Ovary (tissue), 10 donors: Measurements from ENCODE around the gene SMIM1. TPM values are rescaled to one million over a fixed set of nuclear protein-coding genes. Genes with fewer than 3 reads are reported as not detected.
"Not testable (repeated sequence)": the region's sequence is repeated elsewhere in the genome, so short reads cannot be mapped to it uniquely, and the experiment has no call there.

ENCODE experiments used
- DNase-seq, 5 donors: peaks; one replicate each; pipeline ENCODE4 v3.0.0-alpha.2; 2019 to 2020
- H3K27ac ChIP-seq, 2 donors: fragments of 200-600 bp; one replicate each; pipeline versions ENCODE4 v1.5.1 to v1.8.0; 2019 to 2022
- H3K27me3 ChIP-seq: fragments of 200-600 bp; one replicate; pipeline ENCODE4 v1.8.0; 2022
- H3K36me3 ChIP-seq: fragments of 200-600 bp; sonication (generic); one replicate; pipeline ENCODE4 v1.5.1; 2019
- H3K4me1 ChIP-seq: one replicate; pipeline ENCODE4 v1.8.1; 2013; ENCODE audit warnings: mild to moderate bottlenecking, moderate library complexity; ENCODE audit not compliant: insufficient read depth
- H3K4me3 ChIP-seq: fragments of 200-600 bp; sonication (generic); one replicate; pipeline ENCODE4 v1.5.1; 2017
- H3K9me3 ChIP-seq, 2 donors: fragments of 200-600 bp in 1 of 2; sonication (generic) in 1 of 2; one replicate each; pipeline versions ENCODE4 v1.5.1 to v1.8.1; 2013 to 2019; ENCODE audit warnings: mild to moderate bottlenecking in 1 of 2, moderate library complexity in 1 of 2
- CTCF ChIP-seq, 3 donors: fragments of 450-650 bp in 2 of 3; fragments of 200-600 bp in 1 of 3; IDR thresholded peaks; one replicate each; pipeline versions ENCODE4 v1.5.1 to v1.8.0; 2016 to 2022; ENCODE audit warnings: antibody characterized with exemption in 3 of 3, mild to moderate bottlenecking in 1 of 3
- EP300 ChIP-seq: sonication (generic); formaldehyde crosslinking; IDR thresholded peaks from one replicate; pipeline ENCODE4 v1.6.1; 2017; ENCODE audit warnings: antibody characterized with exemption
- POLR2A ChIP-seq: fragments of 450-650 bp; IDR thresholded peaks from one replicate; pipeline ENCODE4 v1.6.1; 2017; ENCODE audit warnings: antibody characterized with exemption, mild to moderate bottlenecking, moderate library complexity
- WGBS, 3 donors: extraction: QIAGEN DNeasy Blood & Tissue Kit in 1 of 3; methylation state at CpG; one replicate each; pipeline versions ENCODE4 v1.1.5 to v1.1.7; 2013 to 2017; 5-methylcytosine and 5-hydroxymethylcytosine counted together
- intact Hi-C, 4 donors: fragments of 100-400 bp; cut with DNase I; formaldehyde crosslinking; loops; one replicate each; pipeline versions ENCODE4 v1.11.0 to v1.15.1; 2022 to 2023
- long read RNA-seq, 3 donors: library from polyadenylated mRNA in 2 of 3; unstranded in 2 of 3; transcript quantifications; one replicate each; pipeline ENCODE4 v2.0.0 and lab custom pipeline, GENCODE V29; 2021 to 2026
- polyA plus RNA-seq, 2 donors: library from polyadenylated mRNA; stranded (reverse); fragments of 200-250 nt in 1 of 2; fragments of 350-450 nt in 1 of 2; fragmentation: Illumina TruSeq in 1 of 2; extraction: RNeasy Lipid Tissue Mini Kit (QIAGEN cat#74804) in 1 of 2; gene quantifications; one replicate each; pipeline ENCODE4 v1.2.3, GENCODE V29; 2013 to 2014
- total RNA-seq, 7 donors: library from RNA; depleted of rRNA in 2 of 7; stranded (reverse); fragments of >200 nt in 2 of 7; fragmentation: NEBNext Ultra II Directional in 3 of 7; extraction: Animal tissue kit (Norgen Biotek cat#: 25700) in 3 of 7; gene quantifications; one replicate each; pipeline versions ENCODE4 v1.1.0 to v1.2.4, GENCODE V29; 2016 to 2023
- donor health status: DM: no; HTN: no; CAD: no; lungs with moderate emphysema.
- donor health status: DM: no; HTN: no; CAD: no.
- donor health status: Bipolar disorder and iron deficiency.
- donor health status: DM: yes; HTN: yes; CAD: no.
- donor health status: DM: no; HTN: no; CAD: no.
- donor health status: DM: yes; HTN: yes; CAD: no.

SMIM1 gene
- 10 to 100 TPM in 6 of 7 donors, 1 to 10 TPM in 1; 7.1 to 22.1 (median 21.4) TPM for total RNA-seq
- polyA plus RNA-seq = 10 to 100 TPM in 1 of 2 donors, not detected in 1; 10.7 TPM
- long read RNA-seq, donor 1, partial matches to known transcripts = 1 of 2 reads
- long read RNA-seq, donor 1, other reads (novel, unspliced or antisense) = 0 of 2 reads
- long read RNA-seq, donor 2, transcript SMIM1-204 (4 exons, 446 nt) = major isoform, 11 of 30 reads
- long read RNA-seq, donor 2, transcript SMIM1-201 (4 exons, 547 nt) = minor isoform, 8 of 30 reads
- long read RNA-seq, donor 2, partial matches to known transcripts = 11 of 30 reads
- long read RNA-seq, donor 2, other reads (novel, unspliced or antisense) = 0 of 30 reads
- long read RNA-seq, donor 3, partial matches to known transcripts = 2 of 6 reads
- long read RNA-seq, donor 3, other reads (novel, unspliced or antisense) = 0 of 6 reads

DNA sequence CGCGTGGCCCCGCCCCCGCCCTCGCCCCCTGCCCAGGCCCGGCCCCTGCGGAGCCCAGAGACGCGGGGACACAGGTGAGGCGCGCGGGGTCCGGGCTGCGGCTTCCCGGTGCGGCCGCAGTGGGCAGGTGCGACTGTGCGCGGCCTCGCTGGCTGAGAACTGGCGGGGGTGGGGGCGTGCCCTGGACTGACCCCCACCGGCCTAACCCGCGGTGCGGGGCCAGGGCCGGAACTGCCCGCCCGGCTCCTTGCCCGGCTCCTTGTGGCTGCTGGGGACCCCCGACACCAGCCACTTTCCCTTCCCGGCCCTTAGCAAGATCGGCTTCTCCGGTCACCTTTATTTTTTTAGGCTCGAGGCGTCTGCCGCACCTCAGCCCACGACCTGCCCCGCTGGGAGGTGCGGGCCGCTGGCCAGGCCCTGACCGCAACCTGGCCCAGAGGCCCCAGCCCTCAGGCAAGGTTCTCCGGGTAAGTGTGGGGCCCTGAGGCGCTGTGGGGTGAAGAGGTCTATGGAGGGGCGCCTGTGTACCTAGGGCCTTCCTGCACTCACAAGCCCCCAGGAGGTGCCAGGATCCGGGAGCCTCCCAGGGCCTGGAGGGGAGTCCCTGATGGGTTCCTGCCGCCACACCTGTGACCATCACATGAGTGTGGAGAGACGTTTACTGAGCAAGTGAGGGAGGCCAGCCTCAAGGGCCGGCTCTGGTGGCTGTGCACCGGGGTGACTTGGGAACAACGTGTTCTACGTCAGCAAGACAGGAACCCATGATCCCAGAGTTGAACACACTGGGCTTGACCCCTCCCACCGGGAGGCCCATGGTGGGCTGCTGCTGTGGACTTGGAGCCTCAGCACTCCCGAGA, at the start of gene SMIM1:
Gene SMIM1, plus strand, starts transcription at position 35 of the 857 bp plus-strand sequence. CDS start 2,625 bp downstream, outside the sequence.
- intact Hi-C loops = no loop called here
- DNase-seq = peak in 3 of 5 donors; percentile 39 to 54 (median 44)

GRCh38 chr1:3722846-3723245, 49.7 kb upstream of the SMIM1 start:
- Histone ChIP-seq H3K27ac (no peak overlapping the region), H3K4me1 (peaks cover 2% of the 10 kb centered on the region), H3K9me3 (no peaks in the 10 kb centered on the region), H3K27me3 (no peaks in the 10 kb centered on the region), H3K36me3 (no peaks in the 10 kb centered on the region), H3K4me3 (no peak overlapping the region)
- 65 to 76% (median 73%) methylated on average over 3 of the region's 3 CpGs for WGBS, 3 donors
- intact Hi-C loops = loop anchor here in 3 of 4 donors (5.0 to 10.0 kb wide), 3 partner anchors 228 to 268 kb away; partner anchors contain the start of gene ARHGEF16 (in 1 of the 3)
- TF ChIP-seq EP300 (no peak), POLR2A (no peak), CTCF (IDR thresholded peaks at IDR 0.05) (no peak)
- no peak for DNase-seq

More for the DNA sequence above, at the start of gene SMIM1:
- no peak for TF ChIP-seq EP300
- no peak for TF ChIP-seq CTCF (IDR thresholded peaks at IDR 0.05)
- no peak for TF ChIP-seq POLR2A
- Histone ChIP-seq H3K27me3 (no peaks in the 10 kb centered on the region), H3K4me3 (peak within 1 kb of the TSS; percentile 64), H3K27ac (peak within 1 kb of the TSS; percentile 70 to 90), H3K9me3 (no peaks in the 10 kb centered on the region), H3K4me1 (peaks cover 17% of the 10 kb centered on the region), H3K36me3 (no peaks in the 10 kb centered on the region)
- 23 to 37% (median 26%) methylated on average over 34 to 55 of the region's 55 CpGs for WGBS, 3 donors

- not testable (repeated sequence) for H3K4me3 ChIP-seq, H3K36me3 ChIP-seq, H3K4me1 ChIP-seq, H3K9me3 ChIP-seq, H3K27ac ChIP-seq, H3K27me3 ChIP-seq
- DNase-seq = peak; percentile 52 to 80 (median 71)
- intact Hi-C loops = loop anchor here in 3 of 4 donors (5.0 to 10.0 kb wide), 3 partner anchors 230 to 270 kb away; partner anchors contain the start of gene ARHGEF16 (in 1 of the 3)
- WGBS, 3 donors = 36 to 40% (median 39%) methylated on average over 18 of the region's 18 CpGs
- TF ChIP-seq CTCF (IDR thresholded peaks at IDR 0.05) = peak; percentile 57 to 73 (median 64)
Observed at GRCh38 chr1:3724416-3725030, 48.0 kb upstream of the SMIM1 start.

DNA sequence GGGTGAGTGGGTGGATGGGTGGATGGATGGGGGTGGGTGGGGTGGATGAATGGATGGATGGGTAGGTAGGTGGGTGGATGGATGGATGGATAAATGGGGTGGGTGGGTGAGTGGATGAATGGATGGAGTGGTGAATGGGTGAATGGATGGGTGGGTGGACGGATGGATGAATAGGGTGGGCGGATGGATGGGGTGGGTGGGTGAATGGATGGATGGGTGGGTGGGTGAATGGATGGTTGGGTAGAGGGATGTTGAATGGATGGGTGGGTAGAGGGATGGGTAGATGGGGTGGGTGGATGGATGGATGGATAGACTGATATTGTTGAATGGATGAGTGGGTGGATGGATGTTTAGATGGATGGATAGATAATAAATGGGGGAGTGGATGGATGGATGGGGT, 47.2 kb upstream of the SMIM1 start:
- Histone ChIP-seq H3K9me3 (no peaks in the 10 kb centered on the region), H3K36me3 (no peaks in the 10 kb centered on the region), H3K4me3 (no peak overlapping the region), H3K27me3 (no peaks in the 10 kb centered on the region), H3K27ac (no peak overlapping the region), H3K4me1 (no peaks in the 10 kb centered on the region)
- 93 to 95% (median 94%) methylated on average over 2 of the region's 2 CpGs for WGBS, 3 donors
- intact Hi-C loops = loop anchor here in 2 of 4 donors (10.0 kb wide), 2 partner anchors 231 to 271 kb away; partner anchors contain the start of gene ARHGEF16 (in 1 of the 2)
- DNase-seq = no peak
- TF ChIP-seq CTCF (IDR thresholded peaks at IDR 0.05) (no peak), POLR2A (no peak), EP300 (no peak)
